ENCODE data around the gene SRBD1.

SRBD1 gene

GRCh38 chr2:45404807-45405297 is 206.2 kb downstream of the SRBD1 start:
- DNase-seq: no peak

- DNase-seq: no peak
Measured at GRCh38 chr2:45403036-45403435, 208.0 kb downstream of the SRBD1 start.

GRCh38 chr2:45401431-45401922 is 209.6 kb downstream of the SRBD1 start:
- no peak for DNase-seq

- DNase-seq: no peak
Measured at GRCh38 chr2:45399040-45399784, 211.9 kb downstream of the SRBD1 start.

- DNase-seq: no peak
Measured at GRCh38 chr2:45397292-45397691, 213.8 kb downstream of the SRBD1 start.

- DNase-seq: no peak
Measured at GRCh38 chr2:45396671-45397070, 214.4 kb downstream of the SRBD1 start.

GRCh38 chr2:45394842-45395241 is 216.2 kb downstream of the SRBD1 start:
- no peak for DNase-seq

GRCh38 chr2:45394216-45394615 is 216.9 kb downstream of the SRBD1 start:
- no peak for DNase-seq

- DNase-seq: no peak
Measured at GRCh38 chr2:45391866-45392265, 219.2 kb downstream of the SRBD1 start.

- no peak for DNase-seq
Measured at GRCh38 chr2:45390861-45391260, 220.2 kb downstream of the SRBD1 start.

GRCh38 chr2:45390441-45390840 is 220.6 kb downstream of the SRBD1 start:
- DNase-seq: no peak

GRCh38 chr2:45388541-45389100 is 222.4 kb downstream of the SRBD1 start:
- no peak for DNase-seq

GRCh38 chr2:45382744-45383143 is 228.3 kb downstream of the SRBD1 start:
- DNase-seq: no peak

- no peak for DNase-seq
Measured at GRCh38 chr2:45380131-45380836, 230.8 kb downstream of the SRBD1 start.

GRCh38 chr2:45379399-45380087 is 231.5 kb downstream of the SRBD1 start:
- no peak for DNase-seq

- DNase-seq: no peak
Measured at GRCh38 chr2:45373534-45373933, 237.5 kb downstream of the SRBD1 start.

- DNase-seq: no peak
Measured at GRCh38 chr2:45370369-45370768, 240.7 kb downstream of the SRBD1 start.

- no peak for DNase-seq
Measured at GRCh38 chr2:45368792-45369191, 242.3 kb downstream of the SRBD1 start.

- no peak for DNase-seq
Measured at GRCh38 chr2:45361666-45362065, 249.4 kb downstream of the SRBD1 start.

GRCh38 chr2:45354776-45355175 is 256.3 kb downstream of the SRBD1 start:
- DNase-seq: no peak

GRCh38 chr2:45353879-45354278 is 257.2 kb downstream of the SRBD1 start:
- no peak for DNase-seq

- no peak for DNase-seq
Measured at GRCh38 chr2:45352506-45352905, 258.6 kb downstream of the SRBD1 start.
